WTC11 (cell line): ENCODE results near the gene JAML. TPM values are rescaled to one million over a fixed set of nuclear protein-coding genes. Genes with fewer than 3 reads are reported as not detected.

Experiments
- ATAC-seq: fragments of 200-7000 bp; cut with Tn5 transposase; 2 replicates; pipeline ENCODE4 v1.10.0; 2021; ENCODE audit warnings: mild to moderate bottlenecking, moderate library complexity
- CTCF ChIA-PET: fragments of 300-600 bp; sonication (Branson Sonifier 250); formaldehyde crosslinking; loops from one replicate; lab custom pipeline; 2021; ENCODE audit warnings: antibody characterized with exemption; lab: Charles Lee
- POLR2A ChIA-PET: fragments of 350-600 bp; sonication (Branson Sonifier 250); formaldehyde crosslinking; loops from one replicate; lab custom pipeline; 2021; ENCODE audit warnings: antibody characterized with exemption; lab: Charles Lee
- DNase-seq: peaks from one replicate; pipeline ENCODE4 v3.0.0; 2021; ENCODE audit warnings: low spot score
- H3K27ac Mint-ChIP-seq: 2 replicates; pipeline ENCODE4 v1.8.0; 2021; ENCODE audit warnings: mixed read lengths
- H3K27me3 Mint-ChIP-seq: 2 replicates; pipeline ENCODE4 v1.8.0; 2021; ENCODE audit warnings: low read depth, mild to moderate bottlenecking, moderate library complexity, mixed read lengths
- H3K36me3 Mint-ChIP-seq: 2 replicates; pipeline ENCODE4 v1.8.0; 2021; ENCODE audit warnings: mixed read lengths
- H3K4me1 Mint-ChIP-seq: 2 replicates; pipeline ENCODE4 v1.8.0; 2022; ENCODE audit warnings: mixed read lengths
- H3K4me3 Mint-ChIP-seq: 2 replicates; pipeline ENCODE4 v1.8.0; 2021; ENCODE audit warnings: mild to moderate bottlenecking, moderate library complexity, mixed read lengths
- H3K9me3 Mint-ChIP-seq: 2 replicates; pipeline ENCODE4 v1.8.0; 2021; ENCODE audit warnings: mixed read lengths
- AR ChIP-seq: fragments of 250-450 bp; sonication (Bioruptor Pico); IDR thresholded peaks from 2 replicates; pipeline ENCODE4 v1.9.0; 2021; ENCODE audit warnings: mild to moderate bottlenecking
- ATF2 ChIP-seq: sonication (generic); formaldehyde crosslinking; IDR thresholded peaks from 2 replicates; pipeline ENCODE4 v1.8.1; 2022; ENCODE audit warnings: low read depth, missing genetic modification reagents, borderline replicate concordance
- CBFB ChIP-seq: sonication (generic); formaldehyde crosslinking; IDR thresholded peaks from 2 replicates; pipeline ENCODE4 v1.8.1; 2022; ENCODE audit warnings: mild to moderate bottlenecking, low read depth, missing genetic modification reagents
- HMGA2 ChIP-seq: fragments of 250-450 bp; sonication (Bioruptor Pico); IDR thresholded peaks from 2 replicates; pipeline ENCODE4 v1.4.0; 2021; ENCODE audit warnings: mild to moderate bottlenecking, moderate library complexity
- KAT7 ChIP-seq: sonication (generic); formaldehyde crosslinking; IDR thresholded peaks from 2 replicates; pipeline ENCODE4 v1.8.1; 2023; ENCODE audit warnings: missing genetic modification reagents, mild to moderate bottlenecking, borderline replicate concordance
- MAX ChIP-seq: sonication (generic); formaldehyde crosslinking; IDR thresholded peaks from 2 replicates; pipeline ENCODE4 v1.8.0; 2022; ENCODE audit warnings: mild to moderate bottlenecking, missing genetic modification reagents
- MLX ChIP-seq: sonication (generic); formaldehyde crosslinking; IDR thresholded peaks from 2 replicates; pipeline ENCODE4 v1.8.1; 2023; ENCODE audit warnings: mild to moderate bottlenecking, missing genetic modification reagents, moderate library complexity
- NFATC4 ChIP-seq: fragments of 250-450 bp; sonication (Bioruptor Pico); IDR thresholded peaks from 2 replicates; pipeline ENCODE4 v1.9.0; 2021; ENCODE audit warnings: mild to moderate bottlenecking
- NR2C2 ChIP-seq: sonication (generic); formaldehyde crosslinking; IDR thresholded peaks from 2 replicates; pipeline ENCODE4 v1.8.0; 2022; ENCODE audit warnings: mild to moderate bottlenecking, missing genetic modification reagents
- OVOL2 ChIP-seq: fragments of 250-450 bp; sonication (Bioruptor Pico); IDR thresholded peaks from 2 replicates; pipeline ENCODE4 v1.9.0; 2021; ENCODE audit warnings: mild to moderate bottlenecking, borderline replicate concordance
- RELA ChIP-seq: sonication (generic); formaldehyde crosslinking; IDR thresholded peaks from 2 replicates; pipeline ENCODE4 v1.8.1; 2022; ENCODE audit warnings: missing genetic modification reagents, mild to moderate bottlenecking, borderline replicate concordance
- SMAD3 ChIP-seq: sonication (generic); formaldehyde crosslinking; IDR thresholded peaks from 2 replicates; pipeline ENCODE4 v1.8.0; 2022; ENCODE audit warnings: missing genetic modification reagents, mild to moderate bottlenecking, borderline replicate concordance
- USF2 ChIP-seq: sonication (generic); formaldehyde crosslinking; IDR thresholded peaks from 2 replicates; pipeline ENCODE4 v1.8.1; 2023; ENCODE audit warnings: mild to moderate bottlenecking, missing genetic modification reagents, moderate library complexity
- ZMAT4 ChIP-seq: fragments of 250-450 bp; sonication (Bioruptor Pico); IDR thresholded peaks from 2 replicates; pipeline ENCODE4 v1.9.0; 2021; ENCODE audit warnings: mild to moderate bottlenecking
- ZNF317 ChIP-seq: sonication (generic); formaldehyde crosslinking; IDR thresholded peaks from 2 replicates; pipeline ENCODE4 v1.8.1; 2023; ENCODE audit warnings: low read depth, mild to moderate bottlenecking, moderate library complexity, missing genetic modification reagents, borderline replicate concordance
- ZNF423 ChIP-seq: fragments of 250-450 bp; sonication (Bioruptor Pico); IDR thresholded peaks from 2 replicates; pipeline ENCODE4 v2.1.2; 2022; ENCODE audit warnings: mild to moderate bottlenecking, moderate library complexity
- ZSCAN18 ChIP-seq: fragments of 250-450 bp; sonication (Bioruptor Pico); IDR thresholded peaks from 2 replicates; pipeline ENCODE4 v2.1.2; 2022; ENCODE audit warnings: mild to moderate bottlenecking, moderate library complexity
- total RNA-seq: library from RNA; stranded (reverse); gene quantifications from 3 replicates; pipeline ENCODE4 v1.2.3, GENCODE V29; 2021

The JAML gene
- total RNA-seq, 1 experiment from 2014 or later, result 0.24 TPM

GRCh38 chr11:118222437-118222836 lies 2.4 kb downstream of the JAML start:
- H3K36me3 Mint-ChIP-seq, result no peaks in the 10 kb centered on the region
- H3K4me1 Mint-ChIP-seq, result no peaks in the 10 kb centered on the region
- H3K9me3 Mint-ChIP-seq, result peaks cover 4% of the 10 kb centered on the region
- peaks cover 6% of the 10 kb centered on the region for H3K27me3 Mint-ChIP-seq
- ATAC-seq (no peak), DNase-seq (no peak)
- H3K4me3 Mint-ChIP-seq, result no peak overlapping the region
- CTCF ChIA-PET, result interaction anchor here (0.7 to 2.4 kb wide), 2 partner anchors 24 to 134 kb away, joined by 4 to 7 read pairs; no protein-coding TSS in a partner anchor
- no peak for TF ChIP-seq AR (CRISPR knock-in tag)
- no peak overlapping the region for H3K27ac Mint-ChIP-seq
- POLR2A ChIA-PET, result no interaction called here

- POLR2A ChIA-PET, result no interaction called here
- Mint-ChIP-seq H3K4me1 (no peaks in the 10 kb centered on the region), H3K9me3 (peaks cover 4% of the 10 kb centered on the region), H3K36me3 (no peaks in the 10 kb centered on the region), H3K27ac (no peak overlapping the region), H3K27me3 (peaks cover 6% of the 10 kb centered on the region), H3K4me3 (no peak overlapping the region)
- TF ChIP-seq ZNF423 (CRISPR knock-in tag) (0 out of 2 replicates have a peak, but pooled peaks have one; percentile 40), ZSCAN18 (CRISPR knock-in tag) (no peak), USF2 (no peak)
- ATAC-seq (no peak), DNase-seq (no peak)
- CTCF ChIA-PET, result interaction anchor here (1.1 to 2.4 kb wide), 2 partner anchors 23 to 43 kb away, joined by 3 to 7 read pairs; partner anchors contain the start of gene MPZL2
Measured at GRCh38 chr11:118221419-118221818, 3.4 kb downstream of the JAML start.

- DNase-seq, result no peak
- ATAC-seq, result no peak
- TF ChIP-seq RELA (no peak), SMAD3 (CRISPR knock-in tag) (no peak), MAX (CRISPR knock-in tag) (no peak), ZNF317 (CRISPR knock-in tag) (no peak), KAT7 (CRISPR knock-in tag) (no peak), MLX (CRISPR knock-in tag) (no peak), ATF2 (CRISPR knock-in tag) (no peak), ZNF423 (CRISPR knock-in tag) (no peak), ZMAT4 (CRISPR knock-in tag) (no peak), CBFB (CRISPR knock-in tag) (no peak), HMGA2 (CRISPR knock-in tag) (no peak), OVOL2 (CRISPR knock-in tag) (no peak), NFATC4 (CRISPR knock-in tag) (no peak), NR2C2 (CRISPR knock-in tag) (no peak)
- TF ChIP-seq, all 79 proteins: peak for 0
- no peaks in the 10 kb centered on the region for H3K36me3 Mint-ChIP-seq
- H3K4me3 Mint-ChIP-seq, result no peak overlapping the region
- ChIA-PET CTCF (interaction anchor here (2.4 kb wide), 1 partner anchor 21 kb away, joined by 9 read pairs; no protein-coding TSS in a partner anchor), POLR2A (no interaction called here)
- H3K9me3 Mint-ChIP-seq, result peaks cover 4% of the 10 kb centered on the region
- peaks cover 3% of the 10 kb centered on the region; the same call in 1 of the 2 replicates for H3K4me1 Mint-ChIP-seq
- H3K27me3 Mint-ChIP-seq, result peaks cover 6% of the 10 kb centered on the region
- H3K27ac Mint-ChIP-seq, result no peak overlapping the region
Measured at GRCh38 chr11:118219732-118220131, 5.1 kb downstream of the JAML start.
